Epithelial cell of proximal tubule (primary cell): ENCODE measurements around the gene CDK4. TPM values are rescaled to one million over a fixed set of nuclear protein-coding genes. Genes with fewer than 3 reads are reported as not detected.

Experiments used
- DNase-seq: peaks from one replicate; pipeline ENCODE4 v3.0.0-alpha.2; 2011; ENCODE audit warnings: low read depth
- H3K4me3 ChIP-seq: 2 replicates; pipeline ENCODE4 v1.5.1; 2011; ENCODE audit warnings: low read depth, mild to moderate bottlenecking, low read length
- total RNA-seq: library from RNA; depleted of rRNA; stranded (reverse); fragments of >200 nt; gene quantifications from 2 replicates; pipeline ENCODE4 v1.2.3, GENCODE V29; 2015
- TF ChIP-seq, protein P1 (sequence below): conservative IDR thresholded peaks from 2 replicates; pipeline ENCODE4 v1.5.1; 2012; ENCODE audit warnings: low read depth, mild to moderate bottlenecking, low read length

Gene CDK4
- total RNA-seq: 178 and 363 TPM in 2 replicates

DNA sequence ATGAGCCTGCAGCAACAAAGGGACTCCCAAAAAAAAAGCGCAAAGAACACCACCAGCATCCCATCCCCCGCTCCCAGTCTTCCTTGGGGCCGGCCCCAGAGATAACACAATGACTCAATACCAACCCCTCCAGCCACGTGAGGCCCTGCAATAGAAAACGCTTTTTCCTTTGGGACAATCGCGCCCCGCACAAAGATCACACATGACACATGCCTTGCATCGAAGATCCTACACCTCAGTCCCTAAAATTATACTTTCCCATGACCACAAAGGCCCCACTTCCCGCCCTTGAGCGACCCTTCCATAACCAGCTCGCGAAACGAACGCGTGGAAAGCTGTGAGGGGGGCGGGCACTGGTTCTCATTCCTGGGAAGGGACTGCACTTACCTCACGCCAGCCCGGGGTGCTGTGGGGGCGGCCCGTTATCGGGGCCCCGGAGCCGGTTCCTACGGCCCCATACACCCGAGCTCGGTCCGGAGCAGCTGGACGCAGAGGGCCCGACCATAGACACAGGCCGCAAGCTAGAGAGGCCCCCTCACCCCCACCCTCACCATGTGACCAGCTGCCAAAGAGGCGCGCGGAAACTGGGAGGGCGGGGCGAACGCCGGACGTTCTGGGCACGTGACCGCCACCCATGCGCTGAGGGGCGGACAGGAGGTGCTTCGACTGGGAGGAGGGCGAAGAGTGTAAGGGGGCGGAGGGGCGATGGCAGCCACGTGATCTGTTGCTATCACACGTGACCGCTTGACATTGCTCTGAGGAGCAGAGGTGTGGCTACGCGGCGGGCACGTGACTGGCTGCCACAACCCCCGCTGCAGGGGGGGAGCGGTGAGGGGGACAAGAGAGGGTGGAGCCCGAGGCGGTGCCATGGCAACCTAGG, at the start of gene CDK4:
Gene CDK4, minus strand, starts transcription at position 523 of the 880 bp plus-strand sequence. CDS start 593 bp downstream, outside the sequence.
- DNase-seq: peak; percentile 87
- H3K4me3 ChIP-seq: peak within 1 kb of the TSS; percentile 82
- TF ChIP-seq, protein P1, sequence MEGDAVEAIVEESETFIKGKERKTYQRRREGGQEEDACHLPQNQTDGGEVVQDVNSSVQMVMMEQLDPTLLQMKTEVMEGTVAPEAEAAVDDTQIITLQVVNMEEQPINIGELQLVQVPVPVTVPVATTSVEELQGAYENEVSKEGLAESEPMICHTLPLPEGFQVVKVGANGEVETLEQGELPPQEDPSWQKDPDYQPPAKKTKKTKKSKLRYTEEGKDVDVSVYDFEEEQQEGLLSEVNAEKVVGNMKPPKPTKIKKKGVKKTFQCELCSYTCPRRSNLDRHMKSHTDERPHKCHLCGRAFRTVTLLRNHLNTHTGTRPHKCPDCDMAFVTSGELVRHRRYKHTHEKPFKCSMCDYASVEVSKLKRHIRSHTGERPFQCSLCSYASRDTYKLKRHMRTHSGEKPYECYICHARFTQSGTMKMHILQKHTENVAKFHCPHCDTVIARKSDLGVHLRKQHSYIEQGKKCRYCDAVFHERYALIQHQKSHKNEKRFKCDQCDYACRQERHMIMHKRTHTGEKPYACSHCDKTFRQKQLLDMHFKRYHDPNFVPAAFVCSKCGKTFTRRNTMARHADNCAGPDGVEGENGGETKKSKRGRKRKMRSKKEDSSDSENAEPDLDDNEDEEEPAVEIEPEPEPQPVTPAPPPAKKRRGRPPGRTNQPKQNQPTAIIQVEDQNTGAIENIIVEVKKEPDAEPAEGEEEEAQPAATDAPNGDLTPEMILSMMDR: no peak

DNA sequence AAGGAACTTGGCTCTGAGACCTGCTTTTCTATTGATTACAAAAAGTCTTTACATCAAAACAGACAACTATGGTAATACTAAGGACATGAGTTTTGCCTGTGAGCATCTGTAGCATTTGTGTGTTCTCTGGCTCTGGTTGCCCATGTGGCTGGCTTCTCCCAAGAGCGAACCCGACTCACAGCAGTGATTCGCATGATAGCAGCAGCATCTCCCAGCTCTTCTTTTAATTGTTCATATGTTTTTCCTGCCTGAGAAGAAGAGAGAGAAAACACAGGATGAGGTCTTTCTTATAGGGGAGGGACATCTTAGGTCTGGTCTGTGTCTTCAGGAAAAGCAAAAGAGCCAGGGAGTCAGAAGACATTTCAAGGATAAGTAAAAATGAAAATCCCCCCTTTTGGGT, 48.9 kb upstream of the CDK4 start:
- no peak overlapping the region for H3K4me3 ChIP-seq
- TF ChIP-seq, protein P1: no peak
- DNase-seq: no peak

DNA sequence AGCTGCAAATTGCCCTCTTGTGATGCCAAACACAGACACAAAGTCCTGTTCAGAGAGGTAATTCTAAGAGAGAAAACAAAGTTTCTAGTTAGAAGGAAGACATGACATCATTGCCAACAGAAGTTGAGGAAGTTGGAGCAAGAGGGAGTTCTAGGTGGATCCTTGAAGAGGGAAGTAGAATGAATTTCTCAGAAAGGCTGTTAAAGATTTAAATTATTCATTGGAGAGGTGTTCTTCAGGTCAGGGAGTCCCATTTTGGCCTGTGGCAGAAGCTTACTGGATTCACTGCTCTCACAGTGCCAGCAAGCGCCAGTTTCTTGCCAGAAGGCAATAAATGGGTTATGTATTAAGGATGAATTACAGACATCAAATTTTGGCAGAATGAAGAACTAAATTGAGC, 45.8 kb upstream of the CDK4 start:
- no peak for DNase-seq
- H3K4me3 ChIP-seq: no peak overlapping the region
- TF ChIP-seq, protein P1: no peak

DNA sequence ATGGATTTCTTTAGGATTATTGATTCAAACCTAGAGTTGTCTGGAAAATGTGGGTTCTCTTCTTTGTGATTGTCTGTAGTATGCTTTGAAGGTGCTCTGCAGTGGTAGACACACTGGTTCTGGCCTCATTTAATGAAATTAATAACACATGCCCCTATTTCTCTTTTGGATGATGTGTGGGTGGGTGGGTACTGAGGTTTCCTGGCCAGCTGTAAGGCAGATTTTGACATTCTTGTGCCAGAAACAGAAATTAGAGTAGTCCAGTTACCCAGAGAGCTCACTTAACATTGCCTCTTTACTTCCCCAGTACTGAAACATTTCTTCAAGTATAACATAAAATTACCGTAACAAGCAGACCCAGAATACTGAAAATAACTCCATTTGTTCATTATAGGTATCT, 44.9 kb upstream of the CDK4 start:
- no peak overlapping the region for H3K4me3 ChIP-seq
- DNase-seq: no peak
- TF ChIP-seq, protein P1: no peak

DNA sequence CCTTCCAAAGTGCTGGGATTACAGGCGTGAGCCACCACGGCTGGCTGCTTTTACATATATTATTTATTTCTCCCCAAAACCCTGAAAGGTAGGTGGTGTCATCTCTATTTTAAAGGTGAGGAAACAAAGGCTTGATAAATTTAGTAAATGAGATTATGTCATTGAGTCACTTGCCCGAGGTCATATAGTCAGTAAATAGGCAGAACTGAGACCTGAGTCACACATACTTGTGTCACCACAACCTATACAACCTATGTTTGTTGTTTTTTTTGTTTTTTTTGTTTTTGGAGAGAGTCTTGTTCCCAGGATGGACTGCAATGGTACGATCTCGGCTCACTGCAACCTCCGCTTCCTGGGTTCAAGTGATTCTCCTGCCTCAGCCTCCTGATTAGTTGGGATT, 43.2 kb upstream of the CDK4 start:
- H3K4me3 ChIP-seq: no peak overlapping the region
- DNase-seq: no peak
- TF ChIP-seq, protein P1: no peak

DNA sequence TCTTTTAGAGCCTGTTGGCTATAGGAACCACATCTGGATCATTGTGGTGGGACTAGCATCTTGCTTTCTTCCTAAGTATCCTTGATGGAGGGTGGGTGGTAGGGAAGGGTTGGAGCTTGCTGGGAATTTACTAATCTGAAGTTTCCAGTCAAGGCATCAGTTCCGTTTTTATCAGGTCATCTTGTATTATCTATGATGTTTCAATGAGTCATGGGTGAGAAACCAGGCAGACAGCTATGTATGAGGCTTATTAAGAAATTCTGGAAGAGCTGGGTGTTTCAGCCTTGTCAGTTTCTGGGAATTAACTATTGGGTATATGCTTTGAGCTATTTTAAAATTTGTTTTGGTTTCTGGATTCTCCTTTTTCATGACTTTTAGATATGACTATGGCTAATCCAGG, 41.8 kb upstream of the CDK4 start:
- no peak overlapping the region for H3K4me3 ChIP-seq
- TF ChIP-seq, protein P1: no peak
- no peak for DNase-seq

DNA sequence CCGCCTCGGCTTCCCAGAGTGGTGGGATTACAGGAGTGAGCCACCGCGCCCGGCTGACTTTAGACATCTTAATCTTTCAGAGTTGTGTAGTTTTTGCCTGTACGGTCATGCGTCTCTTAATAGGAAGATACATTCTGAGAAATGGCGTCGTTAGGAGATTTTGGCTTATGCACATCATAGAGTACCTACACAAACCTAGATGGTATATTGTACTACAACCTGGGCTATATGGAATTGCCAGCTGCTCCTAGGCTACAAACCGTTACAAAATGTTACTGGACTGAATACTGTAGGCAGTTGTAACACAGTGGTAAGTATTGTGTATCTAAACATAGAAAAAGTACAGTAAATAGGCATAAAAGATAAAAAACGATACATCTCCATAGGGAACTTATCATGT, 31.8 kb upstream of the CDK4 start:
- TF ChIP-seq, protein P1: no peak
- no peak overlapping the region for H3K4me3 ChIP-seq
- no peak for DNase-seq
